Dedifferentiated amniotic fluid mesenchymal stem cell (primary cell): ENCODE data around the gene MYDGF.
"Not testable (repeated sequence)": the region's sequence is repeated elsewhere in the genome, so short reads cannot be mapped to it uniquely, and the experiment has no call there.

Experiments
- DNase-seq: peaks from one replicate; pipeline ENCODE4 v3.0.0-alpha.2; 2016; ENCODE audit errors: extremely low spot score

Gene MYDGF

DNA sequence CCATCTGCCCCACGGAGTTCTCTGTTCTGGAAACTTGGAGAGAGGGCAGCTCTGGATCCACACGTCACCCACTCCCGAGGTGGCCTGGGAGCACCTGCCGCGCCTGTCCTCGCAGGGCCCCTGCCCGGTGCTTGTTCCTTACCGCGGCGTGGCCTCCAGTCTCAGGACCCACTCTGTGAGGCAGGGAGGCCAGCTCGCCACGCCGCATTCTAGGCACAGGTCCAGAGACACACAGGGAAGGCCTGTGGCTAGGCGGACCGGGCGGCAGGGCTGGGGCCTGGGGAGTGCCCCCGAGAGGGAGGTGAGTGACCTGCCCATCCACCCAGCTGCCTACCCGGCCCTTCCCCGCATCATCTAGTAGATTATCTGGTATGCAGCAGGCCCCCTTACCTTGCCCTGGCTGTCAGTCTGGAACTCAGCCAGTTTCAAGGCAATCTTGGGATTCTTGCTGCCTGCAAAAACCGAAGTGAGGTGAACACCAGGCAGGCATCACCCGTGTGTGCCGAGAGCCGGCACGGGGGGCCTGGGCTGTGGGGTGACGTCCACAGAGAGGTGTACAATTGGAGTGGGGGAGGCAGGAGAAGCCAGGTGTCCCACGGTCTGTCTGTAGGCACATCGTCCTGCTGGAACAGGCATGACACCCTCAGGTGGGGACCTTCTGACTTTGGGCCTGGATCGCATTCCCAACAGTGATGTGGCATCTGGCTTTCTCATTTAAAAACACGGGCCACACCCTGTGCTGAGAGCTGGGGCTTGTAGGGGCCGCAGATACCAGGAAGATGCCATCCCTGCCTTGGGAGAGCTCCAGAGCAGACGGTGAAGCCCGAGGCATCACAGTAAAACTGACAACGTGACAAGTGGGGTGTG, 29.9 kb upstream of the MYDGF start:
- no peak for DNase-seq

- no peak for DNase-seq
Measured at GRCh38 chr19:4697304-4697703, 27.2 kb upstream of the MYDGF start.

GRCh38 chr19:4695224-4695731, 25.1 kb upstream of the MYDGF start:
- DNase-seq = no peak

DNA sequence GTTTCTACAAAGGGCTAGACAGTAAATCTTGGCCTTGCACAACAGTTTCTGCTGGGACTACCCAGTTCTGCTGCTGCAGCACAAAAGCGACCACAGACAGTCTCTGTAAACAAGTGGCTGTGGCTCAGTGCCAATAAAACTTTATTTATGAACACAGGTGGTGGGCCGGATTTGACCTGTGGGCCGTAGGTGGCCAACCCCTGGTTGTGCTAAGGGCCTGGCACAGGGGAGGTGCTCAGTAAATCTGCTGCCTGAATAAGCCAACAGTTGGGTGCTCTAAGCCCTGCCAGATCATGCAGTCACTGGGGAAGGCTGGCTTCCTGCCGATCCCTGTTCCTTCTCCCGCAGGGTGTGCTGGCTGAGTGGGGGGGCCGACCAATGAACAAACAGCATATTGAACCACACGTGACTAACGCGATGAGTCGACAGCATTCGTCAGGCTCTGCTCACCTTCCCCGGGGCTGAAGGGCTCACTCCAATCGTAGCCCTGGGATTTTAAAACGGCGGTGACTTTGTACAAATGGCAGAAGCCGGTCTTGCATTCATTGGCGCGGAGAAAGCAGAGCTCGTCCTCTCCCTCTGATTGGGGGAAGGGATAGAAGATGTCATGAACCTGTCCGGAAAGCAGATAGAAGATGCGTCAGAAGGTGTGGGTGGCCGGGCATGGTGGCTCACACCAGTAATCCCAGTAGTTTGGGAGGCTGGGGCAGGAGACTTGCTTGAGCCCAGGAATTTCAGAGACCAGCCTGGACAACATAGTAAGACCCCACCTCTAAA, 24.3 kb upstream of the MYDGF start:
- no peak for DNase-seq

GRCh38 chr19:4693471-4694121, 23.5 kb upstream of the MYDGF start:
- DNase-seq = no peak

DNA sequence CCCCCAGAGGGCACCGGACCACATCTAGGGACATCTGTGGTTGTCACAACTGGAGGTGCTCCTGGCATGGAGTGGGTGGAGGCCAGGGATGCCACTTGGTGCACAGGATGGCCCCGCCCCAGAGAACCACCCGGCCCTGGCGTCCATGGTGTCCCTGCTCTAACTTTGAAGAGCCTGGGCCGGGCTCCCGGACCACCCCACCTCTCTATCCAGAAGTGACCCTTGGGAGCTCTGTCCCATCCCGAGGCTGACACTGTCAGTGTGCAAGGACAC, 22.9 kb upstream of the MYDGF start:
- DNase-seq = no peak

DNA sequence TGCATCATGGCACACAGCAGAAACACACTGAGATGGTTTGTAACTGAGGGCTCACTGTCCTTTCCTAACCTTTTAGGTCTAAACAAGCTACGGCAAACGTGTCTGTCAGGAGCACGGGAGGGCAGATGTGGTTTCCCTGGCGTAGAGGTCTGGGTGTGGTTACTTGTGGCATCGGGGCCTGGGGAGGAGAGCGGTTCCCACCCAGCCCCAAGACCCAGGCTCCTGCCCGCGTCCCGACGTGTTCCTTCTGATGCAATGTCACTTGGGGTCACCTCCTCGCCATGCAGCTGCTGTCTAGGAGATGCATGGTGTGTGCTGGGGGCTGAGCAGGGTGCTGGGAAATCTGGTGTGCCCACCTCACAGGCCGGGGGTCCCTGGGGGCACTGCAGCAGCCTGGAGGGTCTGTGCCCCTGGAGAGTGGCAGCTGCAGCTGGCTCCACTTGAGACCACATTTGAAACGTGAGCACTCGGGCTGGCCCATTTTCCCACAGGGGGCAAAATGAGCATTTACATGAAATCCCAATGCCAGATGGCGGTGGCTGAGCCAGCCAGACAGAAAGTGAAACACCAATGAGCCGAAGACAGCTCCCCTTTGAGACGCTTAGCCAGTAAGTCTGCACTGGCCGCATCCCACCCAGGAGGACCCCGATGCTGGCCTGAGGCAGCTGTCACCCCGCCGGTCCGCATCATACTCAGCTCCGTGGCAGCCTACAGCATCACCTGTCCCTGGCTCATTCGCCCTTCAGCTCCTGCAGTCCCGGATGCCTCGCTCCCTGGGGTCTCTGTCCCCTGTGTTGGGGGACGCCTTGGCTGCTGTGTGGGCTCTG, 22.3 kb upstream of the MYDGF start:
- DNase-seq = no peak

GRCh38 chr19:4691373-4691772, 21.2 kb upstream of the MYDGF start:
- DNase-seq = no peak

GRCh38 chr19:4690361-4690760, 20.2 kb upstream of the MYDGF start:
- DNase-seq = no peak

GRCh38 chr19:4689403-4689802, 19.3 kb upstream of the MYDGF start:
- DNase-seq = no peak

- DNase-seq = no peak
Measured at GRCh38 chr19:4688587-4688986, 18.4 kb upstream of the MYDGF start.

GRCh38 chr19:4687396-4687795, 17.3 kb upstream of the MYDGF start:
- DNase-seq = no peak

- DNase-seq = no peak
Measured at GRCh38 chr19:4686700-4687099, 16.6 kb upstream of the MYDGF start.

DNA sequence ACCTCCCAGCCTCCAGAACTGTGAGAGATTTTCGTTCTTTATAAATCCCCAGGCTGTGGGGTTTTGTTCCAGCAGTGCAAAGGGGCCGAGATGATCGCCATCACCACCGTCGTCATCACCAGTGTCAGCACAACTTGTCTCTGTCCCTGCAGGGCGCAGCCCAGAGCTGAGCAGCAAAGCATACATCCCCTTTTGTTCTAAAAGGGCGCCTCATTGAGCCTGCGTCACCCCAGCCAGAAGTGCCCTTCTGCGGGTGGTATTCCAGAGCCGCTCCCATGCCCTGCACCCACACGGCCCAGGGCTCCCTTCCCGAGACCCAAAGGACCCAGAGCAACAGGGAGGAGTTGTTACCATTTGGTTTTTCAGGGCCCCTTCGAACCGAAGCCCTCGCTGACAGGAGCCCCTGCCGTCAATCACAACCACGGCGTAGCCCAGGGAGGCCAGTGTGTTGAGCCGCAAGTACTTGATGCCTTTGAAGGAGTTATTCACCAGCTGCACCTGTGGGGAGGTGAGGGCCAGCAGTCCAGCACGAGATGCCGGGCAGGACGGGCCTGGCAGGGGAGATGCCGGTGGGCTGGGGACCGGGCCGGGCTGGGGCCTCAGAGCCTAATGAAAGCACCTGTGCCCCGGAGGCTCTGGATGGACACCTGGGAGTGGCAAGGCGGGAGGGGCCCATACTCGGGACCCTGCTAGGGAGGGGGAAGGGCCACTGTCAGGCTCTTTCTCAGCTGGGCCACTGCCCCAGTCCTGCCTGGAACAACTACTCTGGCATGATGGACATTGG, 14.4 kb upstream of the MYDGF start:
- no peak for DNase-seq

DNA sequence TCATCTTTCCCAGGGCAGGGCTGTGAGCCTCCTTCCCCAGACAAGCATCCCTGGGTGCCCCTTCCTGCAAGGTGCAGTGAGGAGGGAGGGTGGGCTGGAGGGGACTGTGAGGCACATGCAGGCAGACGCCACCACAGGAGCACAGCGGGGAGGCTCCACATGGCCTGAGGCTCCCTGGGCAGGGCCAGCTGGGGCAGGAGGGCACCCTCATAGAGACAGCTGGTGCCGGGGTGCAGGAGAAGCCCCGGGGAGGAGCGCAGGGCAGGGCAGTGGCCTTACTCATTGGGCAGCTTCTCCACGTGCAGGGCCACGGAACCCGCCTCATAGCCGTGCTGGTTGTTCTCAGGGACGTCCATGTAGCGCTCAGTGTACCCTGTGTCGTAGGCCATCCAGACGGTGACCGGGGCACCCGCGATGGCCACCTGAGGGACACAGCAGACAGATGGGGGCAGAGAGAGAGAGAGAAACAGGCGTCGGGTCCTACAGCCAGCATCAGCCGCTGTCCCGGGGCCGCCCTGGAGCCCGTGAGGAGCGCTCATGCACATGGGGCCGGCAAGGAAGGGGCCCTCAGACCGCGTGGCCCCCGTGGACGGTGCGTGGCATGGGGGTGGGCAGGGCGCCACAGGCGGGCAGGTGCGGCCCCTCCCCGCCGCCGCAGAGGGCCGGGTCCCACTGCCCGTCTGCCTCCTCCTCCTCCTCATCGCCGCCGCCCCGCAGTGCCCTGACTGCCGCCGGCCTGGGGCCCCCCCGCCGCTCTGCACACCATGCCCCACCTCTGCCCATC, 12.5 kb upstream of the MYDGF start:
- DNase-seq = no peak

- DNase-seq = not testable (repeated sequence)
Measured at GRCh38 chr19:4680021-4680420, 9.9 kb upstream of the MYDGF start.

- no peak for DNase-seq
Measured at GRCh38 chr19:4678881-4679790, 9.0 kb upstream of the MYDGF start.

DNA sequence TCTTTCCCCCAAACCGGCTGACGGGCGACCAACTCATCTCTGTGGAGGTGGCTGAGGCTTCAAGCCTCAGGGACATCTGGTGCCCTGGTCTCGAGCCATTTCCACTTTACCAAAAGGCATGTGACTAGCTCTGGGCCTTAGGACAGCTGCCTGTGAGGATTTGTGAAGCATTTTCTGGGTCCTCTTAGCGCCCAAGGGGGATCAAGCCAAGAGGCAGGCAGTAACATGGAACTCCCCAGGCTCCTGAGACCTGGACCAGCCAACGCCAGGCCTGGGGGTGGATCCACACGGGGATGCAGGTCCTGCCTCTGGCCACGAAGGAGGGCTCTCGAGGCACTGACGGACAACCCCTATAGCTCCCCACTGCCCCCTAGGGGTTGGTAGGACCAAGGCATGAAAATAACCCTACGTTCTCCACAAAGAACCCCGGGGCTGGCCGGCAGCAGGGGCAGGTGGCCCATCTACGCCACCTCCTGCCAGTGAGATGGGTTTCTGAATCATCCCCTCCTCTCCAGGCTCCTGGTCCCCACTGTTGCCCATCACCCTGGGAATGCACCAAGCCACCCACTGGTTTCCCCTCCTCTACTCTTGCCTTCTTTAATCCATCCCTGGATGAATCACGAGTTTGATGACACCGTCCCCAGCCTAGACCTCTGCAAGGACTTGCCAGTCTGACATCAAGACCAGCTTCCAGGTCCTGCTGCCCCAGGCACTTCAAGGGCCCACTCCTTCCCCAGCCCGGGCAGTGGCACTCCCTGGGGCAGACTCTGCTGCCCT, 7.0 kb upstream of the MYDGF start:
- no peak for DNase-seq
